Spleen (tissue), 7 donors: ENCODE data around the gene LILRB2.

ENCODE experiments used
- CTCF ChIP-seq, 11 experiments: fragments of 200-600 bp in 7 of 11; fragments of 450-650 bp in 4 of 11; sonication (generic) in 4 of 11; IDR thresholded peaks in 8 of 11; conservative IDR thresholded peaks in 3 of 11; 1 replicate in 7 of 11; 2 replicates in 4 of 11; pipeline versions ENCODE4 v1.4.0 to v1.8.0; 2016 to 2021; ENCODE audit warnings: antibody characterized with exemption in 11 of 11, inconsistent platforms in 4 of 11, mild to moderate bottlenecking in 1 of 11
- POLR2AphosphoS5 ChIP-seq, 3 donors: sonication (generic); formaldehyde crosslinking; IDR thresholded peaks; one replicate each; pipeline ENCODE4 v1.5.1; 2017; ENCODE audit warnings: antibody characterized with exemption in 3 of 3
- donor health status: DM: no; HTN: no; CAD: no; lungs with moderate emphysema.
- donor health status: DM: no; HTN: no; CAD: no.
- donor health status: DM: no; HTN: no; CAD: no.

GRCh38 chr19:54302257-54302656 lies 21.3 kb upstream of the LILRB2 start:
- TF ChIP-seq CTCF (IDR thresholded peaks at IDR 0.05 in 8 of 11, conservative IDR thresholded peaks at IDR 0.05 in 3 of 11) (no peak), POLR2AphosphoS5 (IDR thresholded peaks at IDR 0.05) (peak in 1 of 3 donors; percentile 64)
